HG03175 (cell line): ENCODE measurements around the gene LAIR2.
A peak's percentile ranks its signal among the peaks of the same experiment; 100 is the strongest.

Source experiments
- ATAC-seq: cut with Tn5 transposase; IDR thresholded peaks from one replicate; pipeline ENCODE4 v1.9.1; 2021; ENCODE audit warnings: mild to moderate bottlenecking, moderate library complexity; ENCODE audit not compliant: unreplicated experiment

LAIR2 gene, protein sequence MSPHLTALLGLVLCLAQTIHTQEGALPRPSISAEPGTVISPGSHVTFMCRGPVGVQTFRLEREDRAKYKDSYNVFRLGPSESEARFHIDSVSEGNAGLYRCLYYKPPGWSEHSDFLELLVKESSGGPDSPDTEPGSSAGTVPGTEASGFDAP

DNA sequence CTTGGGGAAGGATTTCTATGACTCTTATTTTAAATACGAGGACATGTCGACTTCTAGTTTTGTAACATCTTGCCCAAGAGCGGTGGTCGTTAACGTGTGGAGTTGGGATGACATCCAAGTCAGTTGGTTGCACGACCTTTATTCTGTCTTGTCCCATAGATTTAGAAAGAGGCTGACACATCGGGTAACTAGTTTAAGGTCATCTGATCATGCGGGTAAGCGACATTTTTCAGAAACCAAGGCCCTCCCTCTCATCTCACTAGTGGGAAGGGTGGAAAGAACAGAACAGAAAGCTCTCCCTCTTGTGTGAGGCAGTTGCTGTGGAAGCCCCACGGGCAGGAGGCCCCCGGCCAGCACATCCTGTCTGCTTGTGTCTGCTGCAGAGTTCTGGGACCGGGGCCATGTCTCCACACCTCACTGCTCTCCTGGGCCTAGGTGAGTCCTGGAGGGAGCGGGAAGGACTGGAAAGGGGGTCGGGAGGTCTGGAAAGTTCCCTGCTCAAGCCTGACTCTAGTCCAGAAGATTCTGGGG lies at the start of gene LAIR2:
Gene LAIR2 (plus strand): TSS at position 314 of the 531 bp plus-strand sequence. CDS start 88 bp downstream, at position 402.
- ATAC-seq = no peak

- ATAC-seq = no peak
Observed at GRCh38 chr19:54453921-54454780, 48.5 kb upstream of the LAIR2 start.

DNA sequence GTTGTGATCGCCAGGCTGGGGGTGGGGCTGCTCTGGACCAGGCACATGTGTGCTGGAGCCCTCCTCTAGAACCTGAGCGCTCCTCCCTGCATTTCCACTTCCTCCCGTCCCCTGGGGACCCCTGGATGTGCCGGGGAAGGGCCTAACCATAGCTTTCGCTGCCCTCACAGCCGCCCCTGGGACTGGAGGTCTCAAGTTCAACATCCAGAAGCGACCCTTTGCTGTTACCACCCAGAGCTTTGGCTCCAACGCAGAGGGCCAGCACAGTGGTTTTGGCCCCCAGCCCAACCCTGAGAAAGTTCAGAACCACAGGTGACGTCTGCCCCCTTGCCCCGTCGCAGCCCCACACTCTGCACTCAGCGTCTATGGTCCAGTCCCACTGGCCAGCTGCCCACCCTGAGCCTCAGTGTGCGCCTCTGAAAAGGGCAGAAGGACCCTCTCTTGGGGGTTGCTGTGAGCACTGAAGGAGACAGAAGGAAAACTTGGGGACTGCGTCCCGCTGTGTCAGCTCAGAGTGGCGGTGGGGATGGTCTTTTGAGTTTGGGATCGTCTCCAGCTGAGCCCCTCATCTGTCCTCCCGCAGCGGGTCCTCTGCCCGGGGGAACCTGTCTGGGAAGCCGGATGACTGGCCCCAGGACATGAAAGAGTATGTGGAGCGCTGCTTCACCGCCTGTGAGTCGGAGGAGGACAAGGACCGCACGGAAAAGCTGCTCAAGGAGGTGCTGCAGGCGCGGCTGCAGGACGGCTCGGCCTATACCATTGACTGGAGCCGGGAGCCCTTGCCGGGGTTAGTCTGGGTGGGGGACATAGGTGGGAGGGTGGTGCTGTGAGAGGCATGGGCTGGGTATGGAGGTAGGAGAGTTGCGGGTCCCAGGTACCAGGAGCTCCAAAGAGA lies 47.6 kb upstream of the LAIR2 start:
- ATAC-seq = no peak

- ATAC-seq = no peak
Observed at GRCh38 chr19:54455786-54456422, 46.7 kb upstream of the LAIR2 start.

DNA sequence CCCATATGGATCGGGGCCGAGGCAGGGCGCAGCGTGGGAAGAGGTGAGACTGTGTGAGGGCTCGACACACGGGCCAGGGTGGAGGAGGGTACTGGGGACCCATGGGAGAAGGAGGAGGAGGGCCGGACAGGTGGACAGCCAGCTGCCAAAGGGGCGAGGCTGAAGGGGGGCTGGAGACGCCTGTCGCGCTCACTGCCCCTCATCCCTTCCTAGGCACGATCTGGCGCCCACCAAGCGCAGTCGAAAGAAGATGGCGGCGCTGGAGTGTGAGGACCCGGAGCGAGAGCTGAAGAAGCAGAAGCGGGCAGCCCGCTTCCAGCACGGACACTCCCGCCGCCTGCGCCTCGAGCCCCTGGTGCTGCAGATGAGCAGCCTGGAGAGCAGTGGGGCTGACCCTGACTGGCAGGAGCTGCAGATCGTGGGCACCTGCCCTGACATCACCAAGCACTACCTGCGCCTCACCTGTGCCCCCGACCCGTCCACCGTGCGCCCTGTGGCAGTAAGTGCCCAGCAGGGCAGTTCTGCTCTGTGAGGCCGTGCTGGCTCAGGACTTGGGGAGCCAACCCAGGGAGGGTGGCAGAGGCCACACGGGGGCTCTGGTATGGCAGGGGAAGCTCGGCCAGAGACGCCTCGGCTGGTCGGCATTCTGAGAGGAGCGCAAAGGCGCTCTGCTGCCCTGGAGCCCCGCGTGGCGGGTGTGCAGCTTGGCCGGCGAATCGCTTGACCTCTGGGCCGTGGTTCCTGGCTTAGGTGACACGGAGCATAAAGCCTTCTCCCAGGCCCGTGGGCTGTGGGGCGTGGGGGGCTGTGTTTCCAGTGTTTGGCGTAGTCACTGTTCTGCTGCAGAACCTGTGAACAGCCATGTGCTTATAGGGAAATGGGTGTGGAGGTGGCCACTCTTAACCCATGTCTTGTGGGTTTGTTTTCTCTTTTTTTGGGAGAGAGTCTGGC lies 45.9 kb upstream of the LAIR2 start:
- ATAC-seq = no peak

- ATAC-seq = no peak
Observed at GRCh38 chr19:54457773-54458647, 44.6 kb upstream of the LAIR2 start.

GRCh38 chr19:54458648-54459281 lies 43.9 kb upstream of the LAIR2 start:
- no peak for ATAC-seq

GRCh38 chr19:54459282-54460229 lies 43.1 kb upstream of the LAIR2 start:
- ATAC-seq = no peak

- no peak for ATAC-seq
Observed at GRCh38 chr19:54460230-54461005, 42.2 kb upstream of the LAIR2 start.

GRCh38 chr19:54461210-54461609 lies 41.4 kb upstream of the LAIR2 start:
- ATAC-seq = no peak

DNA sequence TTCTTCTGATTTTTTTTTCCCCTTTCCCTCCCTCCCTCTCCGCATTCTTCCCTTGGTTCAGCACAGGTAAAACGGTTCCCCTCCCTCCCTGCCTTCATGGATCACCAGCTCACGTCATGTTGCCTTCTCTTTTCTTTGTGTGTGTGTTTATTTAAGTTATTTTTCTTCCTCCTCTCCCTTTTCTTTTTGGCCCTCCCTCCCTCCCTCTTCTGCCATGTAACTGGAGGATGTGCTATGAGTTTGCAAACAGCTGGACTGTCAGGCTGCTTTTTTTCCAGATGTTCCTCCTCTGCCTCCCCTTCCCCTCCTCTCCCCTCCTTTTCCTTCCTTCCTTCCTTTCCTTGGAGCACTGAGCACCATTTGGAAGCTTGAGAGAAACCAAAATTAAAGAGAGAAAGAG lies 41.0 kb upstream of the LAIR2 start:
- ATAC-seq = no peak

DNA sequence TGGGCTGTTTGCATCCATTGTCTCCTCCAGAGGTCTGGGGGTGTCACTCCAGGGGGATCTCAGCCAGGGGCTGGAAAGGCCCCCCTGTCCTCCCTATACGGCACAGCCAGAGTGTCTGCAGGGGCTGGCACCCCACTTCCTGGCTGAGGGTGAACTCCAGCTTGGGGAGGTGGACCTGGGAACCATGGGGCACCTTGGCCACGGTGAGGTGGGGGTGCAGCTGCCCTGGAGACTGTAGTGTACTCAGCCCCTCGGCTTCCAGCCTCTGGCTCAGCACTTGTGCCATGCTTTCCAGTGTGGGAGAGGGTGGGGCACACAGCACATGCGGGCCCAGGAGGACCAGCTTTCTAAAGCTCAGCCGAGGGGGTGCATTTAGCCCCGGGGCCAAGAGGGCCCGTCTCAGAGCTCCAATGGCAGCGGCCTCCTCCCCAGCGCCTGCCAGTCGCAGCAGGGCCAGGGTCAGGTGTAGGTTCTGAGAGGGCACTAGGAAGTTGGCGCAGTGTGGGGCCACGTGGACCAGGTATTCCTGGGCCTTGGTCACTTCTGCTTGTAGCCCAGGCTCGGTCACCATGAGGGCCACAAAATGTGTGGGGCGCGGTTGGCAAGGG lies 40.5 kb upstream of the LAIR2 start:
- ATAC-seq = no peak

- ATAC-seq = peak; percentile 8
Observed at GRCh38 chr19:54462655-54463530, 39.7 kb upstream of the LAIR2 start.

DNA sequence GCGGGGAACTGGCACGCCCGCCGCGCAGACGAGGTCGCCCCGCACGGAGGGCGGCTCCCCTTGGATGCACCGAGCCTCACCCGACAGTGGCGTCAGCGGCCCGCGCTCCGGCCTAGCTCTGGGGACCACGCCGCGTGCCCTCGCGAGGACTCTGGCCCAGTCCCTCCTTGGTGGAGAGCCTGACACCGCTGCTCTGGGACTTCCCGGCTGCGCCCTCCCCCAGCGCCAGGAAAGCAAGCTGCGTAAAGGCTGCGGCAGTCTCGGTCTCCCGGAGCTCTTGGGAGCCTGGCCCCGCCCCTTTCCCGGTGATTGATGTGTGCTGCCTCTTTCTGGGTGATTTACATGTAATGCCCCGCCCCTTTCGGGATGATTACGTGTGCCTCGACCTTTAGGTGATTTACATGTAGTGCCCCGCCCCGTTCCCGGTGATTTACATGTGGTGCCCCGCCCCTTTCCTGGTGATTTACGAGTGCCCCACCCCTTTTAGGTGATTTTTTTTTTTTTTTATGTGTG lies 39.0 kb upstream of the LAIR2 start, which contains the start of gene LENG9:
Gene LENG9 (minus strand): TSS at position 248 of the 513 bp plus-strand sequence. CDS start 252 bp downstream, outside the sequence.
- ATAC-seq = peak; percentile 67
